HepG2 (cell line): Measurements from ENCODE around the gene KDM7A. TPM values are rescaled to one million over a fixed set of nuclear protein-coding genes. Genes with fewer than 3 reads are reported as not detected.

Experiments used
- FOXK1 ChIP-seq: sonication (generic); formaldehyde crosslinking; IDR thresholded peaks from 2 replicates; pipeline ENCODE4 v1.4.0; 2020; ENCODE audit warnings: low read depth, missing genetic modification reagents, borderline replicate concordance
- IRF9 ChIP-seq: sonication (generic); formaldehyde crosslinking; IDR thresholded peaks from 2 replicates; pipeline ENCODE4 v1.8.0; 2022; ENCODE audit warnings: missing genetic modification reagents, mild to moderate bottlenecking, borderline replicate concordance
- MBD4 ChIP-seq: IDR thresholded peaks from 2 replicates; pipeline ENCODE4 v1.6.1; 2012; ENCODE audit warnings: low read length, inconsistent platforms, borderline replicate concordance
- RBAK ChIP-seq: sonication (generic); formaldehyde crosslinking; IDR thresholded peaks from 2 replicates; pipeline ENCODE4 v1.5.1; 2020; ENCODE audit warnings: mild to moderate bottlenecking, missing genetic modification reagents
- TCF7 ChIP-seq: sonication (generic); IDR thresholded peaks from 2 replicates; pipeline ENCODE4 v1.6.1; 2016; ENCODE audit warnings: antibody characterized with exemption, low read depth
- ZNF296 ChIP-seq: sonication (generic); formaldehyde crosslinking; conservative IDR thresholded peaks from 2 replicates; pipeline ENCODE4 v1.5.0; 2020; ENCODE audit warnings: mild to moderate bottlenecking, missing genetic modification reagents
- ZNF367 ChIP-seq: sonication (generic); formaldehyde crosslinking; IDR thresholded peaks from 2 replicates; pipeline ENCODE4 v1.4.0; 2020; ENCODE audit warnings: missing genetic modification reagents, borderline replicate concordance
- ZNF567 ChIP-seq: sonication (generic); formaldehyde crosslinking; IDR thresholded peaks from 2 replicates; pipeline ENCODE4 v1.8.1; 2023; ENCODE audit warnings: mild to moderate bottlenecking, missing genetic modification reagents, borderline replicate concordance
- ZNF574 ChIP-seq: sonication (generic); formaldehyde crosslinking; IDR thresholded peaks from 2 replicates; pipeline ENCODE4 v1.4.0; 2020; ENCODE audit warnings: missing genetic modification reagents
- ZNF770 ChIP-seq: sonication (generic); formaldehyde crosslinking; IDR thresholded peaks from 2 replicates; pipeline ENCODE4 v1.5.0; 2020; ENCODE audit warnings: mild to moderate bottlenecking, missing genetic modification reagents
- polyA plus RNA-seq, 8 experiments: library from polyadenylated mRNA; depleted of rRNA in 3 of 8; stranded (reverse) in 7 of 8; unstranded in 1 of 8; fragments of >200 nt; fragmentation: Illumina TruSeq in 4 of 8; extraction: Trizol in 4 of 8; gene quantifications; 2 replicates each; pipeline versions ENCODE4 v1.2.1 to v1.2.3, GENCODE V29; 2011 to 2016; ENCODE audit warnings: low read depth in 4 of 8, missing spikeins in 1 of 8, mixed read lengths in 1 of 8; ENCODE audit not compliant: insufficient read depth in 1 of 8
- total RNA-seq, 5 experiments: library from RNA; depleted of rRNA; stranded (reverse); fragments of >200 nt; fragmentation: Illumina TruSeq; extraction: Trizol; gene quantifications; 2 replicates each; pipeline ENCODE4 v1.2.3, GENCODE V29; 2016; ENCODE audit warnings: low read depth in 1 of 5
- TF ChIP-seq, protein P1 (sequence below): sonication (generic); formaldehyde crosslinking; IDR thresholded peaks from 2 replicates; pipeline ENCODE4 v1.4.0; 2020; ENCODE audit warnings: missing genetic modification reagents; ENCODE audit errors: not compliant biosample characterization
- TF ChIP-seq, protein P2 (sequence below): sonication (generic); formaldehyde crosslinking; conservative IDR thresholded peaks from 2 replicates; pipeline ENCODE4 v1.4.0; 2020; ENCODE audit warnings: missing genetic modification reagents

KDM7A gene
- total and polyA plus RNA-seq, 2 of the 13 experiments (the other 11 are each of a cell fraction or from before 2014, with no cell fraction given) = 10.8 to 16.8 TPM

DNA sequence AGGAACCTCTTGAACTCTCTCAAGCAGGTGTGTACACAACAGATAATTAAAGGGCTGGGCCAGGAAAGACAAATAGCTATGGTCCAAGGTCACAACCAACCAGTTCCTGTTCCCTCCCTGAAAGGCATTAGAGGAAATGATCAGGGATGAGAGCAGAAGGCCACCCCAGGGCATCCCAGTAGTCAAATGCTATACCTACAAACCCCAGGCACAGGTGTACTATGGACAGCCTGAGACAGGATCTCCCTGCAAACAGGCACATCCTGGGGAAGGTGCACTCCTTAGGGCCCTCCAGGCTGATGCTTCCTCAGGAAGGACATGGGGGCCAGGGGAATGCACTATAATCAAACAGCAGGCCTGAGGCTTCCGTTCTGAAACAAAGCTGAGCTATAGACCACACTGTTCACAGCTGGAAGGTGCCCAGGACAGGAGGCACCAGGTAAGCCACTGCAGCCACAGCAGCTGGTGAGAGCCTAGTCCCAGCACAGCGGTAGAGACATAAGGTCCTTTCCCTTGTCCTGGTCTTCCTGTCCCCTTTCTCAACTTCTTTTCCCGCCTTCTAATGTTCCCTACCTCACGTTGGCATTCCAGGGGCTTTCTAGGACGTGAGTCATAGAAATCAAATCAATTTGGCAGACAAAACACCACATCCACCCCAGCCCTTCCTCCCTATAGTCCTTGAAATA lies 127.3 kb downstream of the KDM7A start (continued):
- TF ChIP-seq IRF9 (peak; percentile 32; the same call in 1 of the 2 replicates), ZNF567 (no peak), FOXK1 (CRISPR knock-in tag) (peak; percentile 91; the same call in 1 of the 2 replicates), ZNF296 (CRISPR knock-in tag) (no peak), ZNF367 (CRISPR knock-in tag) (no peak), ZNF770 (CRISPR knock-in tag) (peak; percentile 60), ZNF574 (CRISPR knock-in tag) (peak; percentile 84), RBAK (no peak), TCF7 (peak; percentile 81), MBD4 (no peak; the same call in 1 of the 2 replicates)
- TF ChIP-seq, protein P1, sequence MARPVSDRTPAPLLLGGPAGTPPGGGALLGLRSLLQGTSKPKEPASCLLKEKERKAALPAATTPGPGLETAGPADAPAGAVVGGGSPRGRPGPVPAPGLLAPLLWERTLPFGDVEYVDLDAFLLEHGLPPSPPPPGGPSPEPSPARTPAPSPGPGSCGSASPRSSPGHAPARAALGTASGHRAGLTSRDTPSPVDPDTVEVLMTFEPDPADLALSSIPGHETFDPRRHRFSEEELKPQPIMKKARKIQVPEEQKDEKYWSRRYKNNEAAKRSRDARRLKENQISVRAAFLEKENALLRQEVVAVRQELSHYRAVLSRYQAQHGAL (CRISPR knock-in tag) = no peak
- TF ChIP-seq, protein P2, sequence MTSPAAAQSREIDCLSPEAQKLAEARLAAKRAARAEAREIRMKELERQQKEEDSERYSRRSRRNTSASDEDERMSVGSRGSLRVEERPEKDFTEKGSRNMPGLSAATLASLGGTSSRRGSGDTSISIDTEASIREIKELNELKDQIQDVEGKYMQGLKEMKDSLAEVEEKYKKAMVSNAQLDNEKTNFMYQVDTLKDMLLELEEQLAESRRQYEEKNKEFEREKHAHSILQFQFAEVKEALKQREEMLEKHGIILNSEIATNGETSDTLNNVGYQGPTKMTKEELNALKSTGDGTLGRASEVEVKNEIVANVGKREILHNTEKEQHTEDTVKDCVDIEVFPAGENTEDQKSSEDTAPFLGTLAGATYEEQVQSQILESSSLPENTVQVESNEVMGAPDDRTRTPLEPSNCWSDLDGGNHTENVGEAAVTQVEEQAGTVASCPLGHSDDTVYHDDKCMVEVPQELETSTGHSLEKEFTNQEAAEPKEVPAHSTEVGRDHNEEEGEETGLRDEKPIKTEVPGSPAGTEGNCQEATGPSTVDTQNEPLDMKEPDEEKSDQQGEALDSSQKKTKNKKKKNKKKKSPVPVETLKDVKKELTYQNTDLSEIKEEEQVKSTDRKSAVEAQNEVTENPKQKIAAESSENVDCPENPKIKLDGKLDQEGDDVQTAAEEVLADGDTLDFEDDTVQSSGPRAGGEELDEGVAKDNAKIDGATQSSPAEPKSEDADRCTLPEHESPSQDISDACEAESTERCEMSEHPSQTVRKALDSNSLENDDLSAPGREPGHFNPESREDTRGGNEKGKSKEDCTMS (CRISPR knock-in tag) = no peak
